A549 (cell line): ENCODE data around the gene TALDO1. TPM values are rescaled to one million over a fixed set of nuclear protein-coding genes. Genes with fewer than 3 reads are reported as not detected.

Experiments
- ATAC-seq, 2 experiments: fragments of 200-7000 bp in 1 of 2; fragments of >200 bp in 1 of 2; cut with Nextera tagmentation in 1 of 2; cut with Tn5 transposase in 1 of 2; 3 replicates each; pipeline versions ENCODE4 v1.8.0 to v1.9.1; 2018 to 2020; ENCODE audit warnings: mild to moderate bottlenecking in 1 of 2, moderate library complexity in 1 of 2
- CTCF ChIA-PET: fragments of 300-600 bp; sonication (Branson Sonifier 250); formaldehyde crosslinking; extraction: SDS; loops from one replicate; lab custom pipeline; 2021; ENCODE audit warnings: antibody characterized with exemption, inconsistent platforms; lab: Yijun Ruan, JAX
- POLR2A ChIA-PET: fragments of 350-600 bp; formaldehyde crosslinking; extraction: SDS; loops from one replicate; lab custom pipeline; 2021; ENCODE audit warnings: antibody characterized with exemption, inconsistent platforms; lab: Yijun Ruan, JAX
- DNase-seq, 2 experiments: peaks; one replicate each; pipeline versions ENCODE4 v3.0.0 to v3.0.0-alpha.2; 2011 to 2016; ENCODE audit warnings: low read depth in 1 of 2, low spot score in 1 of 2
- FAIRE-seq: peaks from 2 replicates; lab custom pipeline; 2011; peaks lifted over from hg19 to GRCh38; lab: Jason Lieb, UNC
- H3K27ac ChIP-seq, 2 experiments: fragments of >200 bp; sonication (Bioruptor Twin); formaldehyde crosslinking; 3 replicates each; pipeline ENCODE4 v1.5.1; 2016 to 2017
- H3K4me1 ChIP-seq: fragments of >200 bp; sonication (Bioruptor Twin); formaldehyde crosslinking; 3 replicates; pipeline ENCODE4 v1.6.1; 2016
- H3K4me2 ChIP-seq: fragments of >200 bp; sonication (Bioruptor Twin); formaldehyde crosslinking; 3 replicates; pipeline ENCODE4 v1.6.1; 2016
- H3K4me3 ChIP-seq: fragments of >200 bp; sonication (Bioruptor Twin); formaldehyde crosslinking; 3 replicates; pipeline ENCODE4 v1.5.1; 2016
- H3K9me3 ChIP-seq: fragments of >200 bp; sonication (Bioruptor Twin); formaldehyde crosslinking; 3 replicates; pipeline ENCODE4 v1.6.1; 2016
- EHF ChIP-seq: fragments of 250-450 bp; sonication (Bioruptor Pico); IDR thresholded peaks from 2 replicates; pipeline ENCODE4 v1.5.0; 2020; ENCODE audit warnings: mild to moderate bottlenecking
- JUN ChIP-seq, 2 experiments: fragments of >200 bp; sonication (Bioruptor Twin); formaldehyde crosslinking; IDR thresholded peaks; 2 replicates in 1 of 2; 3 replicates in 1 of 2; pipeline ENCODE4 v1.6.1; 2016 to 2017
- JUNB ChIP-seq: fragments of >200 bp; sonication (Bioruptor Twin); formaldehyde crosslinking; IDR thresholded peaks from 2 replicates; pipeline ENCODE4 v1.6.1; 2016
- KDM1A ChIP-seq: fragments of 200-600 bp; sonication (generic); IDR thresholded peaks from 2 replicates; pipeline ENCODE4 v1.6.1; 2016; ENCODE audit warnings: low read depth, mild to moderate bottlenecking
- PHF8 ChIP-seq: fragments of 200-600 bp; sonication (generic); IDR thresholded peaks from 2 replicates; pipeline ENCODE4 v1.6.1; 2016; ENCODE audit warnings: low read depth, mild to moderate bottlenecking, antibody characterized with exemption, moderate library complexity, borderline replicate concordance
- RNF2 ChIP-seq: fragments of 200-600 bp; sonication (generic); IDR thresholded peaks from 2 replicates; pipeline ENCODE4 v1.6.1; 2016; ENCODE audit warnings: low read depth, mild to moderate bottlenecking, antibody characterized with exemption, moderate library complexity, borderline replicate concordance
- ZFP36 ChIP-seq: fragments of 450-650 bp; IDR thresholded peaks from 2 replicates; pipeline ENCODE4 v1.6.1; 2014; ENCODE audit warnings: borderline replicate concordance; ENCODE audit not compliant: partially characterized antibody
- WGBS: methylation state at CpG from one replicate; pipeline ENCODE4 v1.1.6; 2017; ENCODE audit errors: missing lambda C conversion rate; 5-methylcytosine and 5-hydroxymethylcytosine counted together
- polyA plus RNA-seq, 4 experiments: library from polyadenylated mRNA; depleted of rRNA in 3 of 4; stranded (reverse); fragments of >200 nt; fragmentation: RNase III in 1 of 4; extraction: RNeasy Plus Mini Kit Qiagen cat#74134 plus additional on column Dnase treatment in 1 of 4; gene quantifications; 2 replicates in 3 of 4; 3 replicates in 1 of 4; pipeline ENCODE4 v1.2.3, GENCODE V29; 2011 to 2017
- TF ChIP-seq, protein P1 (sequence below): fragments of 200-600 bp; sonication (generic); IDR thresholded peaks from 2 replicates; pipeline ENCODE4 v1.6.1; 2016; ENCODE audit warnings: antibody characterized with exemption, mild to moderate bottlenecking, moderate library complexity
- TF ChIP-seq, protein P2 (sequence below): fragments of 250-450 bp; sonication (Bioruptor Pico); IDR thresholded peaks from 2 replicates; pipeline ENCODE4 v1.5.0; 2021; ENCODE audit warnings: mild to moderate bottlenecking, moderate library complexity, borderline replicate concordance
- TF ChIP-seq, protein P3 (sequence below): fragments of >200 bp; sonication (Bioruptor Twin); formaldehyde crosslinking; IDR thresholded peaks from 3 replicates; pipeline ENCODE4 v1.6.1; 2016
- TF ChIP-seq, protein P4 (sequence below): IDR thresholded peaks from 2 replicates; pipeline ENCODE4 v1.6.1; 2012

TALDO1 gene
- polyA plus RNA-seq, 2 of the 4 experiments (the other 2 are of a cell fraction) = 287 to 391 TPM

DNA sequence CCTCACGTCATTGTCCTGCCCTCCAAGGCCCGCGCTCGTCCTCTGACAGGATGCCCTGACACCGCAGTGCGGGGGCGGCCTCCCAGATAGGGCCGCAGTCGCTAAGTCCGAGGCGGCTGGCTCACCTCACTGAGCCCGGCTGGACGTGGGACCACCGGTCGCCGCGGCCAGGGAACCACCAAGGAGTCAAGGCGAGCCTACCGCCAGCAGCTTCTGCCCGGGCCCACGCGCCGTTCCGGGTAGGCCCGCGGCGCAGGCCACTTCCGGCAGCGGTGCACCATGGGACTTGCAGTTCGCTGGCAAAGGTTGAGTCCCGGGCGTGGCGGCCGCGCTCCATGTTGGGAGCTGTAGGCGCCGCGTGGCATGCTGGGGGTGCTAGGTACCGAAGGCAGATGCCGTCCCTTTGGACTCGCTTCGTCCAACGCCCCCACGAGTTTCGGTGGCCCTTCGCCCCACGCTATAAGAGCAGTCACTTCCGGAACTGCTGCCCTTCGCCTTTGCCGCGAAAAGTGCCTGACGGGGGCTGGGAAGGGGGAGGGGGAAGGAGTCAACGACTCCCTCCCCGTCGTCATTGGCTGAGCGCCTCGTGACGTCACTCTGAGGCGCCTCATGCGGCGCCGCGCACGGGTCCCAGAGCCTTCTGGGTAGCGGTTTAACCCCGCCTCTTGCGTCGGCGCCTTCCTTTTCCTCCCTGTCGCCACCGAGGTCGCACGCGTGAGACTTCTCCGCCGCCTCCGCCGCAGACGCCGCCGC, 62.2 kb downstream of the TALDO1 start, which contains the start of gene RPLP2 (continued):
- no peak for TF ChIP-seq JUNB
- TF ChIP-seq, protein P1, sequence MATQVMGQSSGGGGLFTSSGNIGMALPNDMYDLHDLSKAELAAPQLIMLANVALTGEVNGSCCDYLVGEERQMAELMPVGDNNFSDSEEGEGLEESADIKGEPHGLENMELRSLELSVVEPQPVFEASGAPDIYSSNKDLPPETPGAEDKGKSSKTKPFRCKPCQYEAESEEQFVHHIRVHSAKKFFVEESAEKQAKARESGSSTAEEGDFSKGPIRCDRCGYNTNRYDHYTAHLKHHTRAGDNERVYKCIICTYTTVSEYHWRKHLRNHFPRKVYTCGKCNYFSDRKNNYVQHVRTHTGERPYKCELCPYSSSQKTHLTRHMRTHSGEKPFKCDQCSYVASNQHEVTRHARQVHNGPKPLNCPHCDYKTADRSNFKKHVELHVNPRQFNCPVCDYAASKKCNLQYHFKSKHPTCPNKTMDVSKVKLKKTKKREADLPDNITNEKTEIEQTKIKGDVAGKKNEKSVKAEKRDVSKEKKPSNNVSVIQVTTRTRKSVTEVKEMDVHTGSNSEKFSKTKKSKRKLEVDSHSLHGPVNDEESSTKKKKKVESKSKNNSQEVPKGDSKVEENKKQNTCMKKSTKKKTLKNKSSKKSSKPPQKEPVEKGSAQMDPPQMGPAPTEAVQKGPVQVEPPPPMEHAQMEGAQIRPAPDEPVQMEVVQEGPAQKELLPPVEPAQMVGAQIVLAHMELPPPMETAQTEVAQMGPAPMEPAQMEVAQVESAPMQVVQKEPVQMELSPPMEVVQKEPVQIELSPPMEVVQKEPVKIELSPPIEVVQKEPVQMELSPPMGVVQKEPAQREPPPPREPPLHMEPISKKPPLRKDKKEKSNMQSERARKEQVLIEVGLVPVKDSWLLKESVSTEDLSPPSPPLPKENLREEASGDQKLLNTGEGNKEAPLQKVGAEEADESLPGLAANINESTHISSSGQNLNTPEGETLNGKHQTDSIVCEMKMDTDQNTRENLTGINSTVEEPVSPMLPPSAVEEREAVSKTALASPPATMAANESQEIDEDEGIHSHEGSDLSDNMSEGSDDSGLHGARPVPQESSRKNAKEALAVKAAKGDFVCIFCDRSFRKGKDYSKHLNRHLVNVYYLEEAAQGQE = no peak

DNA sequence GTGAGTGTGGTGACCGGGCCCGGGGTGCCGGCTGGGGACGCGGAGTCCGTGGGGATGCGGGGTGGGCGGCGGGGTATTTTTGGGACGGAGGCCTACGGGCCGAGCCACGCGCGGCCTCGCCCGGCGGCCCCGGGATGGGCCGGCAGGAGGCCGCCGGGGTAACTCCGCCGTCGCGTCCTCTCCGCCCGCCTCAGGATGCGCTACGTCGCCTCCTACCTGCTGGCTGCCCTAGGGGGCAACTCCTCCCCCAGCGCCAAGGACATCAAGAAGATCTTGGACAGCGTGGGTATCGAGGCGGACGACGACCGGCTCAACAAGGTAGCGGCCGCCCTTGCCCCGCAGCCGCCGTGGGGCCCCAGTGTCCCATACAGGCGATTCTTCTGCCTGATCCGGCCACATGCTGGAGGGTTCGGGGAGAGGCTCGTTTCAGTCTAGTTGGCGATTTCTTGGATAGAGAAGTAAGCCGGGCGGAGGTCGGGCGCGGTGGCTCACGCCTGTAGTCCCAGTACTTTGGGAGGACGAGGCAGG, 62.8 kb downstream of the TALDO1 start:
- FAIRE-seq (no peak), DNase-seq (no peak), ATAC-seq (peak in 1 of 2 experiments; percentile 1; a peak in 3 of 6 replicates)
- TF ChIP-seq JUN (IDR thresholded peaks at IDR 0.05) = peak in 1 of 2 experiments; percentile 41; a peak in 2 of 5 replicates
- TF ChIP-seq, protein P2, sequence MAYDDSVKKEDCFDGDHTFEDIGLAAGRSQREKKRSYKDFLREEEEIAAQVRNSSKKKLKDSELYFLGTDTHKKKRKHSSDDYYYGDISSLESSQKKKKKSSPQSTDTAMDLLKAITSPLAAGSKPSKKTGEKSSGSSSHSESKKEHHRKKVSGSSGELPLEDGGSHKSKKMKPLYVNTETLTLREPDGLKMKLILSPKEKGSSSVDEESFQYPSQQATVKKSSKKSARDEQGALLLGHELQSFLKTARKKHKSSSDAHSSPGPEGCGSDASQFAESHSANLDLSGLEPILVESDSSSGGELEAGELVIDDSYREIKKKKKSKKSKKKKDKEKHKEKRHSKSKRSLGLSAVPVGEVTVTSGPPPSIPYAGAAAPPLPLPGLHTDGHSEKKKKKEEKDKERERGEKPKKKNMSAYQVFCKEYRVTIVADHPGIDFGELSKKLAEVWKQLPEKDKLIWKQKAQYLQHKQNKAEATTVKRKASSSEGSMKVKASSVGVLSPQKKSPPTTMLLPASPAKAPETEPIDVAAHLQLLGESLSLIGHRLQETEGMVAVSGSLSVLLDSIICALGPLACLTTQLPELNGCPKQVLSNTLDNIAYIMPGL (CRISPR knock-in tag) = peak; percentile 32; the same call in 1 of the 2 replicates
- TF ChIP-seq, protein P3, sequence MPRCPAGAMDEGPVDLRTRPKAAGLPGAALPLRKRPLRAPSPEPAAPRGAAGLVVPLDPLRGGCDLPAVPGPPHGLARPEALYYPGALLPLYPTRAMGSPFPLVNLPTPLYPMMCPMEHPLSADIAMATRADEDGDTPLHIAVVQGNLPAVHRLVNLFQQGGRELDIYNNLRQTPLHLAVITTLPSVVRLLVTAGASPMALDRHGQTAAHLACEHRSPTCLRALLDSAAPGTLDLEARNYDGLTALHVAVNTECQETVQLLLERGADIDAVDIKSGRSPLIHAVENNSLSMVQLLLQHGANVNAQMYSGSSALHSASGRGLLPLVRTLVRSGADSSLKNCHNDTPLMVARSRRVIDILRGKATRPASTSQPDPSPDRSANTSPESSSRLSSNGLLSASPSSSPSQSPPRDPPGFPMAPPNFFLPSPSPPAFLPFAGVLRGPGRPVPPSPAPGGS = 0 out of 3 replicates have a peak, but pooled peaks have one; percentile 78
- TF ChIP-seq, protein P4, sequence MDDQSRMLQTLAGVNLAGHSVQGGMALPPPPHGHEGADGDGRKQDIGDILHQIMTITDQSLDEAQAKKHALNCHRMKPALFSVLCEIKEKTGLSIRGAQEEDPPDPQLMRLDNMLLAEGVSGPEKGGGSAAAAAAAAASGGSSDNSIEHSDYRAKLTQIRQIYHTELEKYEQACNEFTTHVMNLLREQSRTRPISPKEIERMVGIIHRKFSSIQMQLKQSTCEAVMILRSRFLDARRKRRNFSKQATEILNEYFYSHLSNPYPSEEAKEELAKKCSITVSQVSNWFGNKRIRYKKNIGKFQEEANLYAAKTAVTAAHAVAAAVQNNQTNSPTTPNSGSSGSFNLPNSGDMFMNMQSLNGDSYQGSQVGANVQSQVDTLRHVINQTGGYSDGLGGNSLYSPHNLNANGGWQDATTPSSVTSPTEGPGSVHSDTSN = no peak
- peak; percentile 88 for TF ChIP-seq PHF8
- Histone ChIP-seq H3K4me3 (peak overlapping the region; percentile 94), H3K27ac (peak overlapping the region; percentile 95 to 97), H3K4me1 (peaks cover 37% of the 10 kb centered on the region), H3K4me2 (peak overlapping the region; percentile 87), H3K9me3 (no peaks in the 10 kb centered on the region)
- WGBS = 0% methylated on average over 16 of the region's 55 CpGs
- ChIA-PET POLR2A (interaction anchor here (1.0 to 2.0 kb wide), 9 partner anchors 9 to 234 kb away, joined by 3 to 35 read pairs (median 6); partner anchors contain the start of genes CD151, CEND1, CHID1 and PHRF1), CTCF (interaction anchor here (2.0 kb wide), 1 partner anchor 11 kb away, joined by 10 read pairs; no protein-coding TSS in a partner anchor)

DNA sequence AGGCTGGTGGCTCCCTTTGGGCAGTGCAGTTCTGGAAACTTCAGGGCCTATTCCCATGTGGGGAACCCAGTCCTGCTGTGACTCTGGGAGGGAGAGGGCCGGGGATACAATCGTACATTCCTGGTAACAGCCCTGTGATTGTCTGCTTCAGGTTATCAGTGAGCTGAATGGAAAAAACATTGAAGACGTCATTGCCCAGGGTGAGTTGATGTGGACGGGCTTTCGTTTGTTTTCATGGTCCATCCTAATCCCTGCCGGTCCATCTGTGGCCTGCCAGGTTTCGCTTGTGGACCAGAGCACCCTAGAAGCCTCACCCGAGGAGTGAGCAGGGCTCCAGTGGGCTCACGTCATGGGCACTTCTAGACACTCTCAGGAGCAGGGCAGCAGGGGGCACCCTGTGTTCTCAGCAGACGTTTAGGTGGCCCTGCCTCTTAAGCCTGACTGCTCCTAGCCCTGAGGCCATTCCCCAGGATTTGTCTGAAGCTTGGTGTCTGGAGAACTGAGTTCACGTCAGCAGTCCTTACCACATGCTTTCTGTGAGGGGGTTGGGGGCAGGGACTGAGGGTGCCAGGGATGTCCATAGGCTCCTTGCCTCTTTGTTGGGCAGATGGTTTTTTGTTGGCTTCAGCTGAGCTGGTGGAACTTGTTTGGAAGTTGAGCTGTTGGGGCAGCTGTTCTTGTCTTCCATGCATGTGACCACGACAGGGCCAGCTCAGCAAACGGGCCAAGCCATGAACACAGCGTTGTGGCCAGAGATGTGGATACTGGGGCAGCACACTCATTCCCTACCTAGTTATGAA, 64.4 kb downstream of the TALDO1 start:
- WGBS = 66% methylated on average over 12 of the region's 14 CpGs
- Histone ChIP-seq H3K27ac (peak overlapping the region; percentile 95 to 97), H3K4me1 (peaks cover 37% of the 10 kb centered on the region)
- POLR2A ChIA-PET = interaction anchor here (1.1 to 1.5 kb wide), 2 partner anchors 7 to 22 kb away, joined by 3 to 6 read pairs; partner anchors contain the start of gene PNPLA2
- CTCF ChIA-PET = interaction anchor here (0.9 to 1.2 kb wide), 2 partner anchors 9 to 13 kb away, joined by 3 to 7 read pairs; no protein-coding TSS in a partner anchor
- ATAC-seq = no peak
- no peak for DNase-seq
- no peak for TF ChIP-seq EHF (CRISPR knock-in tag)
- no peak for TF ChIP-seq RNF2
- TF ChIP-seq ZFP36 = no peak
- no peak for TF ChIP-seq KDM1A
- TF ChIP-seq, all 56 proteins: peak for 0
- H3K4me2 ChIP-seq = peak overlapping the region; percentile 87
- no peaks in the 10 kb centered on the region for H3K9me3 ChIP-seq
- no peak for FAIRE-seq
- peak overlapping the region; percentile 94 for H3K4me3 ChIP-seq
